Islet of Langerhans (tissue), 1 donor: ENCODE data around the gene TNFRSF1B.

Experiments used
- FAIRE-seq: peaks from one replicate; lab custom pipeline; 2011; peaks lifted over from hg19 to GRCh38; lab: Jason Lieb, UNC

Gene TNFRSF1B

GRCh38 chr1:12176298-12177118, 9.7 kb downstream of the TNFRSF1B start:
- no peak for FAIRE-seq

GRCh38 chr1:12177156-12177998, 10.6 kb downstream of the TNFRSF1B start:
- no peak for FAIRE-seq

GRCh38 chr1:12177999-12178441, 11.2 kb downstream of the TNFRSF1B start:
- no peak for FAIRE-seq

GRCh38 chr1:12178511-12178910, 11.7 kb downstream of the TNFRSF1B start:
- FAIRE-seq: no peak

GRCh38 chr1:12179111-12179519, 12.3 kb downstream of the TNFRSF1B start:
- FAIRE-seq: no peak

- no peak for FAIRE-seq
These were observed 12.9 kb downstream of the TNFRSF1B start for GRCh38 chr1:12179676-12180075.

GRCh38 chr1:12180315-12180714, 13.5 kb downstream of the TNFRSF1B start:
- no peak for FAIRE-seq

- no peak for FAIRE-seq
These were observed 14.1 kb downstream of the TNFRSF1B start for GRCh38 chr1:12180903-12181302.

- no peak for FAIRE-seq
These were observed 14.8 kb downstream of the TNFRSF1B start for GRCh38 chr1:12181568-12181967.

- no peak for FAIRE-seq
These were observed 15.7 kb downstream of the TNFRSF1B start for GRCh38 chr1:12182410-12182984.

GRCh38 chr1:12183095-12183794, 16.5 kb downstream of the TNFRSF1B start:
- no peak for FAIRE-seq

GRCh38 chr1:12184008-12184681, 17.4 kb downstream of the TNFRSF1B start:
- FAIRE-seq: no peak

- FAIRE-seq: no peak
These were observed 18.5 kb downstream of the TNFRSF1B start for GRCh38 chr1:12185036-12185917.

- no peak for FAIRE-seq
These were observed 19.3 kb downstream of the TNFRSF1B start for GRCh38 chr1:12185918-12186678.

- FAIRE-seq: no peak
These were observed 19.8 kb downstream of the TNFRSF1B start for GRCh38 chr1:12186679-12186985.

GRCh38 chr1:12188115-12188514, 21.3 kb downstream of the TNFRSF1B start:
- no peak for FAIRE-seq

- no peak for FAIRE-seq
These were observed 22.0 kb downstream of the TNFRSF1B start for GRCh38 chr1:12188657-12189327.

- FAIRE-seq: no peak
These were observed 22.5 kb downstream of the TNFRSF1B start for GRCh38 chr1:12189328-12189682.

GRCh38 chr1:12191242-12192032, 24.6 kb downstream of the TNFRSF1B start:
- no peak for FAIRE-seq
